ENCODE results near the gene DNAJC15.
"Not testable (repeated sequence)": the region's sequence is repeated elsewhere in the genome, so short reads cannot be mapped to it uniquely, and the experiment has no call there.

DNAJC15 gene

GRCh38 chr13:43045302-43045773, 22.0 kb downstream of the DNAJC15 start:
- DNase-seq (ENCODE audit: low spot score), result not testable (repeated sequence)

- no peak for DNase-seq (ENCODE audit: low spot score)
Observed at GRCh38 chr13:43046259-43046658, 22.9 kb downstream of the DNAJC15 start.

GRCh38 chr13:43054803-43055802, 31.7 kb downstream of the DNAJC15 start:
- DNase-seq (ENCODE audit: low spot score), result peak; percentile 53

GRCh38 chr13:43057653-43058317, 34.4 kb downstream of the DNAJC15 start:
- no peak for DNase-seq (ENCODE audit: low spot score)

- DNase-seq (ENCODE audit: low spot score), result peak; percentile 51
Observed at GRCh38 chr13:43058318-43058674, 34.9 kb downstream of the DNAJC15 start.

- no peak for DNase-seq (ENCODE audit: low spot score)
Observed at GRCh38 chr13:43058831-43059230, 35.4 kb downstream of the DNAJC15 start.

GRCh38 chr13:43059779-43060178, 36.4 kb downstream of the DNAJC15 start:
- not testable (repeated sequence) for DNase-seq (ENCODE audit: low spot score)

GRCh38 chr13:43060806-43061205, 37.4 kb downstream of the DNAJC15 start:
- DNase-seq (ENCODE audit: low spot score), result not testable (repeated sequence)

GRCh38 chr13:43061496-43062280, 38.3 kb downstream of the DNAJC15 start:
- no peak for DNase-seq (ENCODE audit: low spot score)

GRCh38 chr13:43071824-43072223, 48.4 kb downstream of the DNAJC15 start:
- no peak for DNase-seq (ENCODE audit: low spot score)

GRCh38 chr13:43072394-43072793, 49.0 kb downstream of the DNAJC15 start:
- no peak for DNase-seq (ENCODE audit: low spot score)

GRCh38 chr13:43074824-43075510, 51.6 kb downstream of the DNAJC15 start:
- no peak for DNase-seq (ENCODE audit: low spot score)

- not testable (repeated sequence) for DNase-seq (ENCODE audit: low spot score)
Observed at GRCh38 chr13:43075511-43075902, 52.1 kb downstream of the DNAJC15 start.

GRCh38 chr13:43077046-43077445, 53.7 kb downstream of the DNAJC15 start:
- no peak for DNase-seq (ENCODE audit: low spot score)

GRCh38 chr13:43077461-43077860, 54.1 kb downstream of the DNAJC15 start:
- DNase-seq (ENCODE audit: low spot score), result no peak

- DNase-seq (ENCODE audit: low spot score), result no peak
Observed at GRCh38 chr13:43077906-43078305, 54.5 kb downstream of the DNAJC15 start.

- no peak for DNase-seq (ENCODE audit: low spot score)
Observed at GRCh38 chr13:43078399-43078798, 55.0 kb downstream of the DNAJC15 start.

- no peak for DNase-seq (ENCODE audit: low spot score)
Observed at GRCh38 chr13:43079392-43079931, 56.1 kb downstream of the DNAJC15 start.

GRCh38 chr13:43080199-43080598, 56.8 kb downstream of the DNAJC15 start:
- DNase-seq (ENCODE audit: low spot score), result no peak

- no peak for DNase-seq (ENCODE audit: low spot score)
Observed at GRCh38 chr13:43081866-43082265, 58.5 kb downstream of the DNAJC15 start.

- no peak for DNase-seq (ENCODE audit: low spot score)
Observed at GRCh38 chr13:43083750-43084149, 60.4 kb downstream of the DNAJC15 start.

All from GM03348 (cell line).